SK-N-SH treated with all-trans-retinoic acid at 6 μM for 48 hours (cell line): ENCODE data around the gene OR2V1.

ENCODE experiments used
- ARNTL ChIP-seq: fragments of 450-650 bp; formaldehyde crosslinking; IDR thresholded peaks from 2 replicates; pipeline ENCODE4 v1.5.0; 2020; ENCODE audit warnings: low read depth, mild to moderate bottlenecking, moderate library complexity, borderline replicate concordance
- ISL1 ChIP-seq: fragments of 250-450 bp; sonication (Bioruptor Pico); IDR thresholded peaks from 2 replicates; pipeline ENCODE4 v2.1.2; 2022; ENCODE audit warnings: mild to moderate bottlenecking, moderate library complexity
- PATZ1 ChIP-seq: fragments of 250-450 bp; sonication (Bioruptor Pico); IDR thresholded peaks from 2 replicates; pipeline ENCODE4 v1.8.0; 2020; ENCODE audit warnings: mild to moderate bottlenecking, moderate library complexity, borderline replicate concordance
- RARB ChIP-seq: fragments of 250-450 bp; sonication (Bioruptor Pico); IDR thresholded peaks from 2 replicates; pipeline ENCODE4 v1.8.0; 2021; ENCODE audit warnings: mild to moderate bottlenecking, moderate library complexity
- TOX ChIP-seq: fragments of 250-450 bp; sonication (Bioruptor Pico); IDR thresholded peaks from 2 replicates; pipeline ENCODE4 v1.8.0; 2021; ENCODE audit warnings: mild to moderate bottlenecking, moderate library complexity, borderline replicate concordance
- ZC3H10 ChIP-seq: fragments of 250-450 bp; sonication (Bioruptor Pico); IDR thresholded peaks from 2 replicates; pipeline ENCODE4 v1.5.1; 2021; ENCODE audit warnings: mild to moderate bottlenecking, moderate library complexity
- ZFP3 ChIP-seq: fragments of 250-450 bp; sonication (Bioruptor Pico); IDR thresholded peaks from 2 replicates; pipeline ENCODE4 v1.5.0; 2020; ENCODE audit warnings: mild to moderate bottlenecking, moderate library complexity
- ZNF565 ChIP-seq: fragments of 450-650 bp; formaldehyde crosslinking; conservative IDR thresholded peaks from 2 replicates; pipeline ENCODE4 v1.5.0; 2020; ENCODE audit warnings: low read depth, mild to moderate bottlenecking, moderate library complexity

- TF ChIP-seq RARB (CRISPR knock-in tag) (no peak), ZC3H10 (no peak), ZFP3 (CRISPR knock-in tag) (no peak), ARNTL (no peak), PATZ1 (no peak), ISL1 (CRISPR knock-in tag) (no peak), TOX (CRISPR knock-in tag) (no peak), ZNF565 (CRISPR knock-in tag) (no peak)
Observed at GRCh38 chr5:181118369-181118768, 12.6 kb downstream of the OR2V1 start.
